ENCODE data around the gene HLA-A. TPM values are rescaled to one million over a fixed set of nuclear protein-coding genes. Genes with fewer than 3 reads are reported as not detected.

Gene HLA-A
- total and polyA plus RNA-seq, 2 of the 13 experiments (the other 11 are each of a cell fraction or from before 2014, with no cell fraction given) = 345 to 527 TPM

DNA sequence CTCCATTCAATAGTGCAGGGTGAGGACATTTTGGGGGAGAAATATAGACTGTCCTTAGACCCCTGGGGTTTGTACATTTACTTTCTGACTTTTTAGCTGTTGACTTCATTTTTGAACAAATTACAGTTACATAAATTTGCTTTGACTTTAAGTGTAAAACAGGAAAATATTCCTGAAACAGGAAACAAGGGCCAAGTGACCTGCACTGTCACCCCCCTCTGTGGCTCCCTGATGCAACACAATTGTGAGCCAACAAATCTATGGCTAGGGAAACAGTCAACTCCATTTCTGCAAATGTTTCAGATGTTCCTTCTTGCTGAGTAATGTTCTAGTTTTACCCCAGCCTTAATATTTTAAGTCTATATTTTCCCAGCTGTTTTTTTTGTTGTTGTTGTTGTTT lies 39.8 kb downstream of the HLA-A start:
- no peaks in the 10 kb centered on the region for H4K20me1 ChIP-seq (ENCODE audit: insufficient read depth, low read length)
- H3K4me1 ChIP-seq (ENCODE audit: insufficient read depth, low read length) = peaks cover 30% of the 10 kb centered on the region
- no TSS peak for BruUV-seq (replicated peaks)
- H2AFZ ChIP-seq (ENCODE audit: low read length) = no peak overlapping the region
- TF ChIP-seq, protein P1, sequence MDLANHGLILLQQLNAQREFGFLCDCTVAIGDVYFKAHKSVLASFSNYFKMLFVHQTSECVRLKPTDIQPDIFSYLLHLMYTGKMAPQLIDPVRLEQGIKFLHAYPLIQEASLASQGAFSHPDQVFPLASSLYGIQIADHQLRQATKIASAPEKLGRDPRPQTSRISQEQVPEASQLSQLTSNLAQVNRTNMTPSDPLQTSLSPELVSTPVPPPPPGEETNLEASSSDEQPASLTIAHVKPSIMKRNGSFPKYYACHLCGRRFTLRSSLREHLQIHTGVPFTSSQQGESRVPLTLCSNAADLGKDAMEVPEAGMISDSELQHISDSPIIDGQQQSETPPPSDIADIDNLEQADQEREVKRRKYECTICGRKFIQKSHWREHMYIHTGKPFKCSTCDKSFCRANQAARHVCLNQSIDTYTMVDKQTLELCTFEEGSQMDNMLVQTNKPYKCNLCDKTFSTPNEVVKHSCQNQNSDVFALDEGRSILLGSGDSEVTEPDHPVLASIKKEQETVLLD (CRISPR knock-in tag; IDR thresholded peaks at IDR 0.05; ENCODE audit: low read depth) = no peak
- TF ChIP-seq CCAR2 (optimal IDR thresholded peaks at IDR 0.05; ENCODE audit: low read depth, low read length) (no peak), ZNF556 (CRISPR knock-in tag; IDR thresholded peaks at IDR 0.05; ENCODE audit: borderline replicate concordance) (no peak), ZNF710 (CRISPR knock-in tag; IDR thresholded peaks at IDR 0.05; ENCODE audit: borderline replicate concordance) (no peak), REST (IDR thresholded peaks at IDR 0.05; ENCODE audit: borderline replicate concordance in 1 of 2, low read depth in 1 of 2, low read length in 2 of 2) (no peak), KAT7 (CRISPR knock-in tag; IDR thresholded peaks at IDR 0.05; ENCODE audit: borderline replicate concordance) (no peak), ZIK1 (CRISPR knock-in tag; IDR thresholded peaks at IDR 0.05; ENCODE audit: borderline replicate concordance, low read depth) (no peak), KLF11 (CRISPR knock-in tag; IDR thresholded peaks at IDR 0.05) (no peak), ZNF776 (CRISPR knock-in tag; IDR thresholded peaks at IDR 0.05) (no peak), SPEN (CRISPR knock-in tag; IDR thresholded peaks at IDR 0.05; ENCODE audit: low read depth) (no peak), HNRNPK (IDR thresholded peaks at IDR 0.05; ENCODE audit: low read depth, low read length, poor library complexity, severe bottlenecking) (no peak), MAX (IDR thresholded peaks at IDR 0.05) (no peak), HOMEZ (CRISPR knock-in tag; IDR thresholded peaks at IDR 0.05; ENCODE audit: low read depth) (no peak)
- TF ChIP-seq, protein P2, sequence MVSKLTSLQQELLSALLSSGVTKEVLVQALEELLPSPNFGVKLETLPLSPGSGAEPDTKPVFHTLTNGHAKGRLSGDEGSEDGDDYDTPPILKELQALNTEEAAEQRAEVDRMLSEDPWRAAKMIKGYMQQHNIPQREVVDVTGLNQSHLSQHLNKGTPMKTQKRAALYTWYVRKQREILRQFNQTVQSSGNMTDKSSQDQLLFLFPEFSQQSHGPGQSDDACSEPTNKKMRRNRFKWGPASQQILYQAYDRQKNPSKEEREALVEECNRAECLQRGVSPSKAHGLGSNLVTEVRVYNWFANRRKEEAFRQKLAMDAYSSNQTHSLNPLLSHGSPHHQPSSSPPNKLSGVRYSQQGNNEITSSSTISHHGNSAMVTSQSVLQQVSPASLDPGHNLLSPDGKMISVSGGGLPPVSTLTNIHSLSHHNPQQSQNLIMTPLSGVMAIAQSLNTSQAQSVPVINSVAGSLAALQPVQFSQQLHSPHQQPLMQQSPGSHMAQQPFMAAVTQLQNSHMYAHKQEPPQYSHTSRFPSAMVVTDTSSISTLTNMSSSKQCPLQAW (CRISPR knock-in tag; IDR thresholded peaks at IDR 0.05) = no peak
- FAIRE-seq (no peak), DNase-seq (ENCODE audit: low spot score) (no peak), ATAC-seq (no peak)
- no peak overlapping the region for H3K27ac ChIP-seq (ENCODE audit: extremely low read length, insufficient read depth, low read length)
- in situ Hi-C loops (cut with HindIII; ENCODE audit: extremely low pct_ligation_motif_present, low pct_unique_long_range_greater_than_20kb) = no loop called here
- H3K9ac ChIP-seq (ENCODE audit: insufficient read depth, low read depth, low read length) = no peak overlapping the region
- no peaks in the 10 kb centered on the region for H3K36me3 ChIP-seq (replicated peaks in 1 of 2; ENCODE audit: control insufficient read depth in 1 of 2, insufficient read depth in 2 of 2, low read length in 2 of 2)
- no peaks in the 10 kb centered on the region for H3K9me3 ChIP-seq (ENCODE audit: low read length)
- ChIA-PET POLR2A (no interaction called here), CTCF (ENCODE audit: low intra/inter-chr PET ratio, low total read pairs) (no interaction called here)
- no peak overlapping the region for H3K4me3 ChIP-seq (replicated peaks in 1 of 3; ENCODE audit: insufficient read depth in 1 of 3, low read depth in 2 of 3, low read length in 3 of 3)
- no peak overlapping the region for H3K4me2 ChIP-seq (ENCODE audit: low read depth, low read length)
- intact Hi-C loops (cut with micrococcal nuclease; ENCODE audit: unreplicated experiment) = no loop called here
- H3K27me3 ChIP-seq (ENCODE audit: control insufficient read depth in 1 of 2, insufficient read depth in 2 of 2, low read length in 2 of 2) = no peaks in the 10 kb centered on the region
- no peaks in the 10 kb centered on the region for H3K79me2 ChIP-seq (ENCODE audit: insufficient read depth, low read length)

Data from HepG2 (cell line).